K562 (cell line): ENCODE results near the gene ESPN. TPM values are rescaled to one million over a fixed set of nuclear protein-coding genes. Genes with fewer than 3 reads are reported as not detected.

Experiments used
- AFF1 ChIP-seq, 2 experiments: fragments of 450-650 bp; IDR thresholded peaks; 2 replicates each; pipeline ENCODE4 v1.6.1; 2018; ENCODE audit warnings: mild to moderate bottlenecking in 2 of 2, low read depth in 1 of 2; ENCODE audit not compliant: partially characterized antibody in 2 of 2
- BCLAF1 ChIP-seq, 2 experiments: fragments of 450-650 bp in 1 of 2; IDR thresholded peaks; 2 replicates each; pipeline ENCODE4 v1.6.1; 2011 to 2017; ENCODE audit warnings: low read depth in 2 of 2, antibody characterized with exemption in 1 of 2, borderline replicate concordance in 1 of 2, low read length in 1 of 2, mild to moderate bottlenecking in 1 of 2, mixed read lengths in 1 of 2; ENCODE audit not compliant: control insufficient read depth in 1 of 2
- BHLHE40 ChIP-seq: IDR thresholded peaks from 2 replicates; pipeline ENCODE4 v1.6.1; 2011; ENCODE audit warnings: low read length, improper control_type of control experiment
- CREM ChIP-seq: IDR thresholded peaks from 2 replicates; pipeline ENCODE4 v1.6.1; 2014; ENCODE audit warnings: antibody characterized with exemption, low read depth
- FOSL1 ChIP-seq: fragments of 200-800 bp; sonication (Bioruptor generic); conservative IDR thresholded peaks from 2 replicates; pipeline ENCODE4 v1.6.1; 2016; ENCODE audit warnings: missing genetic modification characterization, missing compliant biosample characterization
- FOXA1 ChIP-seq: fragments of 450-650 bp; IDR thresholded peaks from 2 replicates; pipeline ENCODE4 v1.6.1; 2016; ENCODE audit warnings: mild to moderate bottlenecking, borderline replicate concordance
- HCFC1 ChIP-seq: IDR thresholded peaks from 2 replicates; pipeline ENCODE4 v1.6.1; 2012; ENCODE audit warnings: low read depth, low read length, improper control_type of control experiment
- MAX ChIP-seq: sonication (generic); formaldehyde crosslinking; IDR thresholded peaks from 2 replicates; pipeline ENCODE4 v1.9.0; 2022; ENCODE audit warnings: mild to moderate bottlenecking, missing genetic modification reagents
- NKRF ChIP-seq: fragments of 450-650 bp; IDR thresholded peaks from 2 replicates; pipeline ENCODE4 v1.6.1; 2016; ENCODE audit warnings: borderline replicate concordance
- SMARCA5 ChIP-seq: fragments of 450-650 bp; IDR thresholded peaks from 2 replicates; pipeline ENCODE4 v1.6.1; 2016
- SMC3 ChIP-seq: conservative IDR thresholded peaks from 2 replicates; pipeline ENCODE4 v1.6.1; 2011; ENCODE audit warnings: low read depth, low read length, improper control_type of control experiment; ENCODE audit not compliant: insufficient read depth
- TBL1XR1 ChIP-seq, 2 experiments: IDR thresholded peaks; 2 replicates each; pipeline ENCODE4 v1.6.1; 2012; ENCODE audit warnings: improper control_type of control experiment in 2 of 2, low read length in 2 of 2, mild to moderate bottlenecking in 1 of 2
- ZNF282 ChIP-seq: sonication (generic); formaldehyde crosslinking; IDR thresholded peaks from 2 replicates; pipeline ENCODE4 v1.8.1; 2023; ENCODE audit warnings: missing genetic modification reagents
- polyA plus RNA-seq, 8 experiments: library from polyadenylated mRNA; depleted of rRNA in 4 of 8; stranded (reverse) in 5 of 8; unstranded in 3 of 8; fragments of >200 nt; fragmentation: Nextera tagmentation in 2 of 8; fragmentation: Illumina TruSeq in 1 of 8; extraction: Ambion mirVana in 2 of 8; extraction: Trizol in 1 of 8; gene quantifications; 2 replicates each; pipeline versions ENCODE4 v1.2.1 to v1.2.3, GENCODE V29; 2011 to 2014; ENCODE audit warnings: inconsistent platforms in 1 of 8, missing spikeins in 1 of 8
- total RNA-seq, 7 experiments: library from RNA; depleted of rRNA in 6 of 7; stranded (reverse); fragments of >200 nt in 6 of 7; fragmentation: Illumina TruSeq in 2 of 7; extraction: Trizol in 2 of 7; gene quantifications; 2 replicates each; pipeline versions ENCODE4 v1.2.1 to v1.2.3, GENCODE V29; 2011 to 2021; ENCODE audit warnings: low replicate concordance in 1 of 7
- TF ChIP-seq, protein P1 (sequence below): fragments of 450-650 bp; formaldehyde crosslinking; conservative IDR thresholded peaks from 2 replicates; pipeline ENCODE4 v1.4.0; 2022; ENCODE audit warnings: mild to moderate bottlenecking, missing genetic modification characterization
- TF ChIP-seq, protein P2 (sequence below): sonication (generic); formaldehyde crosslinking; IDR thresholded peaks from 2 replicates; pipeline ENCODE4 v1.8.0; 2022; ENCODE audit warnings: mild to moderate bottlenecking, missing genetic modification reagents

The ESPN gene
- total and polyA plus RNA-seq, 9 of the 15 experiments (the other 6 are each of a cell fraction or from before 2014, with no cell fraction given), result 0.07 to 1.2 (median 0.45) TPM; not detected in 3

DNA sequence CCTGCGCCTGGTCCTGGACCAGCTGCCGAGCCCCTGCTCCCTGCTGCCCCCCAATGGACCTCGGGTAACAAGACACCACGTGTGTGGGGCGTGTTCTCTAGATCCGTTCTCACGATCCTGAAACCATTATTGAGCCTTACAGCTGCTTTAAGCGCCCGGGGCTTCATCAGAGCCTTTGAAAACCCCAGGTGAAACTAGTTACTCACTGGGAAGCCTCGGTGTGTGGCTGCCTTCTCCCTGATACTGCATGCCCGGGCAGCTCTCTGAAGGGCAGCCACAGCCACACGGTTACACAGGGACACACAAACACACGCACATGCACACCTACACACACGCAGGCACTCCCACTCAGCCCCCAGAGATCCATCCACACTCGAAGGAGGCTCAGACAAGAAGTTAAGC is 10.1 kb upstream of the ESPN start (continued):
- no peak for TF ChIP-seq NKRF
- peak; percentile 71 for TF ChIP-seq CREM
- no peak for TF ChIP-seq SMARCA5
- no peak for TF ChIP-seq AFF1 (IDR thresholded peaks at IDR 0.05; ENCODE audit: low read depth in 1 of 2, partially characterized antibody in 2 of 2)
- TF ChIP-seq ZNF282, result no peak
- TF ChIP-seq SMC3, result 0 out of 2 replicates have a peak, but pooled peaks have one; percentile 44
- TF ChIP-seq, protein P1, sequence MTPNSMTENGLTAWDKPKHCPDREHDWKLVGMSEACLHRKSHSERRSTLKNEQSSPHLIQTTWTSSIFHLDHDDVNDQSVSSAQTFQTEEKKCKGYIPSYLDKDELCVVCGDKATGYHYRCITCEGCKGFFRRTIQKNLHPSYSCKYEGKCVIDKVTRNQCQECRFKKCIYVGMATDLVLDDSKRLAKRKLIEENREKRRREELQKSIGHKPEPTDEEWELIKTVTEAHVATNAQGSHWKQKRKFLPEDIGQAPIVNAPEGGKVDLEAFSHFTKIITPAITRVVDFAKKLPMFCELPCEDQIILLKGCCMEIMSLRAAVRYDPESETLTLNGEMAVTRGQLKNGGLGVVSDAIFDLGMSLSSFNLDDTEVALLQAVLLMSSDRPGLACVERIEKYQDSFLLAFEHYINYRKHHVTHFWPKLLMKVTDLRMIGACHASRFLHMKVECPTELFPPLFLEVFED (CRISPR knock-in tag), result no peak
- no peak for TF ChIP-seq BCLAF1 (IDR thresholded peaks at IDR 0.05; ENCODE audit: borderline replicate concordance in 1 of 2, control insufficient read depth in 1 of 2, low read depth in 2 of 2, low read length in 1 of 2)
- TF ChIP-seq BHLHE40, result peak; percentile 90
- TF ChIP-seq HCFC1, result no peak
- peak; percentile 81 for TF ChIP-seq MAX (CRISPR knock-in tag)
- TF ChIP-seq TBL1XR1 (IDR thresholded peaks at IDR 0.05; ENCODE audit: low read length in 2 of 2), result no peak
- TF ChIP-seq, protein P2, sequence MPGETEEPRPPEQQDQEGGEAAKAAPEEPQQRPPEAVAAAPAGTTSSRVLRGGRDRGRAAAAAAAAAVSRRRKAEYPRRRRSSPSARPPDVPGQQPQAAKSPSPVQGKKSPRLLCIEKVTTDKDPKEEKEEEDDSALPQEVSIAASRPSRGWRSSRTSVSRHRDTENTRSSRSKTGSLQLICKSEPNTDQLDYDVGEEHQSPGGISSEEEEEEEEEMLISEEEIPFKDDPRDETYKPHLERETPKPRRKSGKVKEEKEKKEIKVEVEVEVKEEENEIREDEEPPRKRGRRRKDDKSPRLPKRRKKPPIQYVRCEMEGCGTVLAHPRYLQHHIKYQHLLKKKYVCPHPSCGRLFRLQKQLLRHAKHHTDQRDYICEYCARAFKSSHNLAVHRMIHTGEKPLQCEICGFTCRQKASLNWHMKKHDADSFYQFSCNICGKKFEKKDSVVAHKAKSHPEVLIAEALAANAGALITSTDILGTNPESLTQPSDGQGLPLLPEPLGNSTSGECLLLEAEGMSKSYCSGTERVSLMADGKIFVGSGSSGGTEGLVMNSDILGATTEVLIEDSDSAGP (CRISPR knock-in tag), result no peak
- TF ChIP-seq FOXA1, result no peak
- no peak for TF ChIP-seq FOSL1 (tag)
